Activated CD8-positive, alpha-beta T cell treated with anti-CD3 and anti-CD28 coated beads, Interleukin-2, amount 10 ng/mL, durations not matched to agents 7 days and 5 days (primary cell): ENCODE measurements around the gene KCTD7. TPM values are rescaled to one million over a fixed set of nuclear protein-coding genes. Genes with fewer than 3 reads are reported as not detected.
"Not testable (repeated sequence)": the region's sequence is repeated elsewhere in the genome, so short reads cannot be mapped to it uniquely, and the experiment has no call there.

ENCODE experiments used
- ATAC-seq: fragments of 150-1000 bp; cut with Tn5 transposase; one replicate; pipeline ENCODE4 v1.10.0; 2021; ENCODE audit warnings: moderate library complexity
- CTCF ChIA-PET: fragments of 350-600 bp; sonication (Branson Sonifier 250); formaldehyde crosslinking; loops from one replicate; lab custom pipeline; 2021; ENCODE audit warnings: antibody characterized with exemption; lab: Charles Lee
- POLR2A ChIA-PET: fragments of 350-600 bp; sonication (Branson Sonifier 250); formaldehyde crosslinking; loops from one replicate; lab custom pipeline; 2021; ENCODE audit warnings: antibody characterized with exemption; lab: Charles Lee
- DNase-seq: peaks from one replicate; pipeline ENCODE4 v3.0.0-alpha.2; 2020
- H3K27ac Mint-ChIP-seq: one replicate; pipeline ENCODE4 v1.8.0; 2021; ENCODE audit warnings: mild to moderate bottlenecking, mixed read lengths
- H3K27me3 Mint-ChIP-seq: one replicate; pipeline ENCODE4 v1.8.0; 2021; ENCODE audit warnings: low read depth, mixed read lengths
- H3K36me3 Mint-ChIP-seq: one replicate; pipeline ENCODE4 v1.8.0; 2021; ENCODE audit warnings: low read depth, mixed read lengths
- H3K4me1 Mint-ChIP-seq: one replicate; pipeline ENCODE4 v1.8.0; 2021; ENCODE audit warnings: low read depth, mixed read lengths
- H3K4me3 Mint-ChIP-seq: one replicate; pipeline ENCODE4 v1.8.0; 2021; ENCODE audit warnings: mild to moderate bottlenecking, mixed read lengths
- H3K9me3 Mint-ChIP-seq: one replicate; pipeline ENCODE4 v1.8.0; 2022; ENCODE audit warnings: mixed read lengths; ENCODE audit not compliant: insufficient read depth
- total RNA-seq, 2 experiments: library from RNA; stranded (reverse); gene quantifications; one replicate each; pipeline ENCODE4 v1.2.3, GENCODE V29; 2021

The KCTD7 gene
- total RNA-seq, 2 experiments from 2014 or later: 31.1 to 32.6 TPM

DNA sequence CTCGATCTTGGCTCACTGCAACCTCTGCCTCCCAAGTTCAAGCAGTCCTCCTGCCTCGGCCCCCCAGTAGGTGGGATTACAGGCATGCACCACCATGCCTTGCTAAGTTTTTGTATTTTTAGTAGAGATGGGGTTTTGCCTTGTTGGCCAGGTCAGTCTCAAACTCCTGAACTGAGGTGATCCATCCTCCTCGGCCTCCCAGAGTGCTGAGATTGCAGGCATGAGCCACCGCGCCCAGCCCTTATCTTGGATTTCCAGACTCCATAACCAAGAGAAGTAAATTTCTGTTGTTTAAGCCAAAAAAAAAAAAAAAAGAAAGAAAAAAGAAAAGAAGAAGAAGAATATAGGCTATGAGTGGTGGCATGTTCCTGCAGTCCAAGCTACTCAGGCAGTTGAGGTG, 58.5 kb downstream of the KCTD7 start:
- Mint-ChIP-seq H3K27me3 (no peaks in the 10 kb centered on the region), H3K4me1 (peaks cover 9% of the 10 kb centered on the region), H3K27ac (no peak overlapping the region), H3K4me3 (no peak overlapping the region), H3K9me3 (peaks cover 11% of the 10 kb centered on the region), H3K36me3 (peaks cover 7% of the 10 kb centered on the region)
- ATAC-seq (no peak), DNase-seq (no peak)
- ChIA-PET CTCF (no interaction called here), POLR2A (no interaction called here)

DNA sequence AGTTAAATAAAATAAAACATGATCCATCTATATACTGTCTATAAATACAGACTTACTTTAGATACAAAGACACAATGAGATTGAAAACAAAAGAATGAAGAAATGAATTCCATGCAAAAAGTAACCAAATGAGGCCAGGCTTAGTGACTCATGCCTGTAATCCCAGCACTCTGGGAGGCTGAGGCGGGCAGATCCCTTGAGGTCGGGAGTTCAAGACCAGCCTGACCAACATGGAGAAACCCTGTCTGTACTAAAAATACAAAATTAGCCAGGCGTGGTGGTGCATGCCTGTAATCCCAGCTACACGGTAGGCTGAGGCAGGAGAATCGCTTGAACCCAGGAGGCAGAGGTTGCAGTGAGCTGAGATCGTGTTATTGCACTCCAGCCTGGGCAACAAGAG, 59.0 kb downstream of the KCTD7 start:
- H3K9me3 Mint-ChIP-seq: peaks cover 11% of the 10 kb centered on the region

DNA sequence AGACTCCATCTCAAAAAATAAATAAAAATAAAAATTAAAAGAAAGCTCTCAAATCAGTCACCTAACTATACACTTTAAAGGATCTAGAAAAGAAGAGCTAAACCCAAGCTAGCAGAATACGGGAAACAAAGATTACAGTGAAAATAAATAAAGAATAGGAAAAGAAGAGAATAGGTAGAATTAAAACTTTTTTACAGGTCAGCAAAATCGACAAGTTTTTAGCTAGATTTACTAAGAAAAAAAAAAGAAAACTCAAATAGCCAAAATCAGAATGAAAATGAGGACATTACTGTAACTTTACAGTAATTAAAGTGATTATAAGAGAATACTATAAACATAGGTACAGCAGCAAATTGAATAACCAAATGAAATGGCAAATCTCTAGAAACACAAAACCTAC, 60.4 kb downstream of the KCTD7 start:
- H3K4me1 Mint-ChIP-seq: peaks cover 1% of the 10 kb centered on the region
- no peak overlapping the region for H3K4me3 Mint-ChIP-seq
- H3K36me3 Mint-ChIP-seq: peaks cover 7% of the 10 kb centered on the region
- CTCF ChIA-PET: no interaction called here
- H3K27ac Mint-ChIP-seq: no peak overlapping the region
- ATAC-seq (no peak), DNase-seq (no peak)
- no peaks in the 10 kb centered on the region for H3K27me3 Mint-ChIP-seq
- POLR2A ChIA-PET: interaction anchor here (0.6 kb wide), 1 partner anchor 179 kb away, joined by 3 read pairs; no protein-coding TSS in a partner anchor
- peaks cover 11% of the 10 kb centered on the region for H3K9me3 Mint-ChIP-seq

More for the DNA sequence above, 59.0 kb downstream of the KCTD7 start:
- H3K36me3 Mint-ChIP-seq, DNase-seq, POLR2A ChIA-PET, CTCF ChIA-PET, H3K4me3 Mint-ChIP-seq, H3K27ac Mint-ChIP-seq, ATAC-seq, H3K27me3 Mint-ChIP-seq, H3K4me1 Mint-ChIP-seq: not testable (repeated sequence)

DNA sequence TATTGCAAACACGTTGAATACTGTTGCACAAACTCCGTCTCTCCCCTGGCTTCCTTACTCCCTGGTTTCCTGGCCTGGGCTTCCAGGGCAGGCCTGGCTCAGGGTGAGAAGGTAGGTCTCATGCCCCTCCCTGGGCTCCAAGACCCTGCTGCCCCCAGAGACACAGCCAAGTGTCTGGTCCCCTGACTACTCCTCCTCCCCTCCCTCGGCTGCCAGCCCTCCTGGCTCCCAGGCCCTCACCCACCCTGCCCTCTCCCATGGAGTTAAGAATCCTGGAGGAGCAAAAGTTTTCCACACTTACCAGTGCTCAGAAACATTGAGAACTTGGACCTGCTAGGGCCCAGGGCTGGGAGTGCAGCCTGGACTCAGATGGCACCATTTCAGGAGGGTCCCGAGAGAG, 64.7 kb downstream of the KCTD7 start:
- Mint-ChIP-seq H3K36me3 (peaks cover 1% of the 10 kb centered on the region), H3K4me1 (no peaks in the 10 kb centered on the region), H3K9me3 (peaks cover 3% of the 10 kb centered on the region), H3K27ac (no peak overlapping the region), H3K4me3 (no peak overlapping the region), H3K27me3 (no peaks in the 10 kb centered on the region)
- ATAC-seq (no peak), DNase-seq (no peak)
- ChIA-PET POLR2A (no interaction called here), CTCF (no interaction called here)

Other genes starting within 250 kb of the KCTD7 start
- gene RABGEF1, start 111.9 kb downstream of the KCTD7 start, total RNA-seq: 10 to 100 TPM; 23.2 to 23.8 TPM